HepG2 (cell line): ENCODE measurements around the gene GPR152. TPM values are rescaled to one million over a fixed set of nuclear protein-coding genes. Genes with fewer than 3 reads are reported as not detected.

Experiments
- ATAC-seq: fragments of 200-7000 bp; cut with Tn5 transposase; 3 replicates; pipeline ENCODE4 v1.9.1; 2020; ENCODE audit warnings: mild to moderate bottlenecking, moderate library complexity
- BruUV-seq: library from RNA; stranded (reverse); fragments of 400-500 nt; replicated peaks from 2 replicates; lab custom pipeline; 2021; lab: Mats Ljungman, UMichigan
- CTCF ChIA-PET: fragments of 300-600 bp; formaldehyde crosslinking; extraction: SDS; loops from one replicate; lab custom pipeline; 2021; ENCODE audit warnings: low total read pairs, inconsistent platforms, low intra/inter-chr PET ratio; lab: Yijun Ruan, JAX
- POLR2A ChIA-PET: fragments of 350-600 bp; sonication (Branson Sonifier 250); formaldehyde crosslinking; loops from one replicate; lab custom pipeline; 2020; ENCODE audit warnings: antibody characterized with exemption, inconsistent platforms; lab: Yijun Ruan, JAX
- DNase-seq: peaks from one replicate; pipeline ENCODE4 v3.0.0-alpha.2; 2015; ENCODE audit warnings: low spot score
- FAIRE-seq: peaks from 3 replicates; lab custom pipeline; 2011; peaks lifted over from hg19 to GRCh38; lab: Jason Lieb, UNC
- H2AFZ ChIP-seq: one replicate; pipeline ENCODE4 v1.6.1; 2011; ENCODE audit warnings: low read length, inconsistent platforms
- H3K27ac ChIP-seq: fragments of 300-600 bp; 3 replicates; pipeline ENCODE4 v1.8.0; 2011; ENCODE audit warnings: mixed run types, mild to moderate bottlenecking, mixed read lengths, low read length, inconsistent platforms; ENCODE audit not compliant: insufficient read depth; ENCODE audit errors: extremely low read length
- H3K27me3 ChIP-seq, 2 experiments: fragments of 200-600 bp in 1 of 2; 2 replicates in 1 of 2; 3 replicates in 1 of 2; pipeline versions ENCODE4 v1.6.0 to v1.8.0; 2011; ENCODE audit warnings: low read length in 2 of 2, mild to moderate bottlenecking in 2 of 2, moderate library complexity in 2 of 2, inconsistent platforms in 1 of 2; ENCODE audit not compliant: insufficient read depth in 2 of 2, control insufficient read depth in 1 of 2
- H3K36me3 ChIP-seq, 2 experiments: fragments of 200-600 bp in 1 of 2; replicated peaks in 1 of 2; 2 replicates in 1 of 2; 3 replicates in 1 of 2; pipeline versions ENCODE4 v1.5.1 to v1.8.0; 2011; ENCODE audit warnings: low read length in 2 of 2, inconsistent platforms in 1 of 2; ENCODE audit not compliant: insufficient read depth in 2 of 2, control insufficient read depth in 1 of 2
- H3K4me1 ChIP-seq: 2 replicates; pipeline ENCODE4 v1.5.1; 2012; ENCODE audit warnings: low read length, inconsistent platforms; ENCODE audit not compliant: insufficient read depth
- H3K4me2 ChIP-seq: 2 replicates; pipeline ENCODE4 v1.6.0; 2011; ENCODE audit warnings: low read depth, low read length, inconsistent platforms
- H3K4me3 ChIP-seq, 3 experiments: fragments of 200-600 bp in 1 of 3; sonication (generic), shearing (Covaris generic) in 1 of 3; replicated peaks in 1 of 3; 2 replicates each; pipeline ENCODE4 v1.5.1; 2011 to 2016; ENCODE audit warnings: low read length in 3 of 3, inconsistent platforms in 2 of 3, low read depth in 2 of 3, mild to moderate bottlenecking in 2 of 3, control low read depth in 1 of 3, mixed read lengths in 1 of 3; ENCODE audit not compliant: insufficient read depth in 1 of 3
- H3K79me2 ChIP-seq: one replicate; pipeline ENCODE4 v1.6.1; 2011; ENCODE audit warnings: low read length, inconsistent platforms; ENCODE audit not compliant: insufficient read depth
- H3K9ac ChIP-seq: 2 replicates; pipeline ENCODE4 v1.6.0; 2011; ENCODE audit warnings: mild to moderate bottlenecking, low read depth, low read length, inconsistent platforms; ENCODE audit not compliant: insufficient read depth
- H3K9me3 ChIP-seq: 2 replicates; pipeline ENCODE4 v1.5.1; 2012; ENCODE audit warnings: mild to moderate bottlenecking, low read length
- H4K20me1 ChIP-seq: 2 replicates; pipeline ENCODE4 v1.6.0; 2011; ENCODE audit warnings: inconsistent platforms, mild to moderate bottlenecking, low read length, moderate library complexity; ENCODE audit not compliant: insufficient read depth
- KDM3A ChIP-seq: IDR thresholded peaks from 2 replicates; pipeline ENCODE4 v1.6.1; 2018; ENCODE audit warnings: low read depth, missing compliant biosample characterization
- KLF11 ChIP-seq: IDR thresholded peaks from 2 replicates; pipeline ENCODE4 v1.6.1; 2016; ENCODE audit warnings: missing compliant biosample characterization
- SNAPC4 ChIP-seq: sonication (generic); formaldehyde crosslinking; IDR thresholded peaks from 2 replicates; pipeline ENCODE4 v1.4.0; 2020; ENCODE audit warnings: mild to moderate bottlenecking, missing genetic modification reagents
- WGBS: methylation state at CpG from one replicate; pipeline ENCODE4 v1.1.6; 2017; ENCODE audit warnings: low lambda C conversion rate; 5-methylcytosine and 5-hydroxymethylcytosine counted together
- in situ Hi-C: cut with HindIII; loops from 2 replicates; pipeline ENCODE4 v1.10.0; 2017; ENCODE audit warnings: low pct_unique_long_range_greater_than_20kb; ENCODE audit not compliant: extremely low pct_ligation_motif_present
- intact Hi-C: fragments of 100-400 bp; cut with micrococcal nuclease; formaldehyde crosslinking; loops from one replicate; pipeline ENCODE4 v1.10.0; 2022; ENCODE audit not compliant: unreplicated experiment
- polyA plus RNA-seq, 8 experiments: library from polyadenylated mRNA; depleted of rRNA in 3 of 8; stranded (reverse) in 7 of 8; unstranded in 1 of 8; fragments of >200 nt; fragmentation: Illumina TruSeq in 4 of 8; extraction: Trizol in 4 of 8; gene quantifications; 2 replicates each; pipeline versions ENCODE4 v1.2.1 to v1.2.3, GENCODE V29; 2011 to 2016; ENCODE audit warnings: low read depth in 4 of 8, missing spikeins in 1 of 8, mixed read lengths in 1 of 8; ENCODE audit not compliant: insufficient read depth in 1 of 8
- total RNA-seq, 5 experiments: library from RNA; depleted of rRNA; stranded (reverse); fragments of >200 nt; fragmentation: Illumina TruSeq; extraction: Trizol; gene quantifications; 2 replicates each; pipeline ENCODE4 v1.2.3, GENCODE V29; 2016; ENCODE audit warnings: low read depth in 1 of 5

The GPR152 gene
- total and polyA plus RNA-seq, 2 of the 13 experiments (the other 11 are each of a cell fraction or from before 2014, with no cell fraction given): not detected

- TF ChIP-seq KLF11: no peak
Observed at GRCh38 chr11:67499808-67500483, 47.4 kb upstream of the GPR152 start (continued).

- intact Hi-C loops (no loop called here), in situ Hi-C loops (no loop called here)
- DNase-seq: no peak
- no peaks in the 10 kb centered on the region for H3K79me2 ChIP-seq
- no peak overlapping the region for H2AFZ ChIP-seq
- ATAC-seq: no peak
- no peak for FAIRE-seq
- H3K4me3 ChIP-seq: no peak overlapping the region
- ChIA-PET CTCF (no interaction called here), POLR2A (no interaction called here)
- no peaks in the 10 kb centered on the region for H4K20me1 ChIP-seq
- WGBS: 92% methylated on average over 14 of the region's 21 CpGs
- H3K4me1 ChIP-seq: peaks cover 1% of the 10 kb centered on the region; the same call in 1 of the 2 replicates
- no peaks in the 10 kb centered on the region for H3K27me3 ChIP-seq
- H3K9me3 ChIP-seq: no peaks in the 10 kb centered on the region
- no peak overlapping the region for H3K9ac ChIP-seq
- no peak overlapping the region for H3K27ac ChIP-seq
- BruUV-seq: no TSS peak
- H3K36me3 ChIP-seq: no peaks in the 10 kb centered on the region; a peak in 2 of 5 replicates
- H3K4me2 ChIP-seq: no peak overlapping the region
- TF ChIP-seq KDM3A: no peak
- no peak for TF ChIP-seq SNAPC4 (CRISPR knock-in tag)
- TF ChIP-seq, all 625 proteins: peak for 0
Observed at GRCh38 chr11:67498544-67498972, 46.0 kb upstream of the GPR152 start.
